ENCODE data around the gene OR2T5.
"Not testable (repeated sequence)": the region's sequence is repeated elsewhere in the genome, so short reads cannot be mapped to it uniquely, and the experiment has no call there.

- TF ChIP-seq CEBPB (IDR thresholded peaks at IDR 0.05; ENCODE audit: borderline replicate concordance in 1 of 2, low read depth in 2 of 2, low read length in 2 of 2); BACH1 (IDR thresholded peaks at IDR 0.05; ENCODE audit: borderline replicate concordance): not testable (repeated sequence)
Measured at GRCh38 chr1:248500305-248501035, 12.1 kb downstream of the OR2T5 start.
